ENCODE measurements around the gene ANXA7. TPM values are rescaled to one million over a fixed set of nuclear protein-coding genes. Genes with fewer than 3 reads are reported as not detected.

Gene ANXA7
- total and polyA plus RNA-seq, 8 donors = 63.7 to 118 (median 75.1) TPM

DNA sequence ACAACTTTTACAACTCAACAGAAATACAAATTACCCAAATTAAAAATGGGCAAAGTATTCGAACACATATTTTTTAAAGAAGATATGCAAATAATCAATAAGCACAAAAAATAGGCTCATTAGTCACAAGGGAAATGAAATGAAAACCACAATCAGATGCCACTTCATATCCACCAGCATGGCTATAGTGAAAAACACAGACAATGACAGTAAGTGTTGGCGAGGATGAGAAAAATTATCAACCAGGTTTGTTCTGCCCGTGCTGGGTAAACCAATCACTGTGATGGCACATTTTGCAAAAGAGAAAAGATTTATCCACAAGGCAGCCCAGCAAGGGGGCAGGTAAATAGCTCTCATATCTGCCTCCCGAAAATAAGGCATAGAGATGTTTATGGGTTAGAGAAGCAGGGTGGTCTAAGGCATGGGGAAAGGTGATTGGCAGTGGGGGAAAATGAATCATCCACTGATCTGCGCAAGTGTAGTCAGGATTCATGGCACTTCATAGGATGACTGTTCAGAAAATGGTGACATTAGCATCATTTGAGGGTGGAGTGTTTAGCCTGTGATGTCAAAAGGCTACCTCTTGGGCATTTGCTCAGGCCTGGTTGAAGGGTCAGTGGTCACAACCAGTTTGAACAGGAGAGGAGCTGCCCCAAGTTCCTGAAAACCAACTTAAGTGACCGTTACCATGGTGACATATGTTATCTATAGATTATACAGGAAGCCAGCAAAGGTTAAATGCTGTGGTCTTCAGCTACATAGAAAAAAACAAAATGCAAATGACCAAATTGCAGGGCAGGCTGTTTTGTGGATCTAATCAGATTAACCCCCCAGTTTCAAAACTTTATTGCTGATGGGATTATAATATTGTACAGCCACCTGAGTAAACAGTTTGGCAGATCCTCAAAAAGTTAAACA is 47.2 kb downstream of the ANXA7 start:
- Histone ChIP-seq H3K27ac (no peak overlapping the region), H3K9me3 (no peaks in the 10 kb centered on the region), H3K36me3 (peaks cover 0 to 75% of the 10 kb centered on the region in 2 donors), H3K4me3 (no peak overlapping the region), H3K4me1 (no peaks in the 10 kb centered on the region), H3K27me3 (no peaks in the 10 kb centered on the region)
- TF ChIP-seq, protein P1, sequence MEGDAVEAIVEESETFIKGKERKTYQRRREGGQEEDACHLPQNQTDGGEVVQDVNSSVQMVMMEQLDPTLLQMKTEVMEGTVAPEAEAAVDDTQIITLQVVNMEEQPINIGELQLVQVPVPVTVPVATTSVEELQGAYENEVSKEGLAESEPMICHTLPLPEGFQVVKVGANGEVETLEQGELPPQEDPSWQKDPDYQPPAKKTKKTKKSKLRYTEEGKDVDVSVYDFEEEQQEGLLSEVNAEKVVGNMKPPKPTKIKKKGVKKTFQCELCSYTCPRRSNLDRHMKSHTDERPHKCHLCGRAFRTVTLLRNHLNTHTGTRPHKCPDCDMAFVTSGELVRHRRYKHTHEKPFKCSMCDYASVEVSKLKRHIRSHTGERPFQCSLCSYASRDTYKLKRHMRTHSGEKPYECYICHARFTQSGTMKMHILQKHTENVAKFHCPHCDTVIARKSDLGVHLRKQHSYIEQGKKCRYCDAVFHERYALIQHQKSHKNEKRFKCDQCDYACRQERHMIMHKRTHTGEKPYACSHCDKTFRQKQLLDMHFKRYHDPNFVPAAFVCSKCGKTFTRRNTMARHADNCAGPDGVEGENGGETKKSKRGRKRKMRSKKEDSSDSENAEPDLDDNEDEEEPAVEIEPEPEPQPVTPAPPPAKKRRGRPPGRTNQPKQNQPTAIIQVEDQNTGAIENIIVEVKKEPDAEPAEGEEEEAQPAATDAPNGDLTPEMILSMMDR (IDR thresholded peaks at IDR 0.05) = no peak
- intact Hi-C loops (cut with DNase I) = no loop called here
- DNase-seq (no peak), ATAC-seq (no peak)

DNA sequence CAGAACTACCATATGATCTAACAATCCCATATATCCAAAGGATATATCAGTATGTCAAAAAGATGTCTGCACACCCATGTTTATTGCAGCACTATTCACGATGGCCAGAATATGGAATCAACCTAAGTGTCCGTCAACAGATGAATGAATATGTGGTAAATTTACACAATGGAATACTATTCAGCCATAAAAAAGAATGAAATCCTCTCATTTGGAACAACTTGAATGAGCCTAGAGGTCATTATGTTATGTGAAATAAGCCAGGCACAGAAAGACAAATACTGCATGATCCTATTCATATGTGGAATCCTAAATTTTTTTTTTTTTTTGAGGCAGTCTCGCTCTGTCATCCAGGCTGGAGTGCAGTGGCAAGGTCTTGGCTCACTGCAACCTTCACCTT is 48.9 kb downstream of the ANXA7 start:
- ATAC-seq = no peak
- no peak for DNase-seq
- Histone ChIP-seq H3K36me3 (peaks cover 0 to 58% of the 10 kb centered on the region in 2 donors), H3K27ac (no peak overlapping the region), H3K27me3 (no peaks in the 10 kb centered on the region), H3K4me1 (no peaks in the 10 kb centered on the region), H3K9me3 (no peaks in the 10 kb centered on the region), H3K4me3 (no peak overlapping the region)
- intact Hi-C loops (cut with DNase I) = no loop called here
- TF ChIP-seq, protein P1 (IDR thresholded peaks at IDR 0.05) = no peak

DNA sequence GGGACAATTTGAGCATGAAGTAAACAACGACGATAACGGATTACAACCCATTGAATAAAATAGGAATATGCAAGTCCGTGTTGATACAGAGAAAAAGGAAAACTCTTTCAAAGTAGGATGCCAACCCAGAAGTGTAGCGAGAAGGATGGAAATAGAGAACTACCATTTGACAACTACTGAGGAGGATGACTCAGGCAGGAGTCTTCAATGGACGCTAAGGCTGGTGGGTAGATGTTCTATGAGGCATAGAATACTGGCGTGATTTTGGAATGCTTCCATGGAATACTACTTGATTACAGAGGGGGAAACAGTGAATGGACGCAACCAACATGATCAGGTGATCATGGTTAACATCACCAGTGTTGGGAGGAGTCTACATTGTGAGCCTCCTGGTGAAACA is 54.4 kb downstream of the ANXA7 start:
- Histone ChIP-seq H3K36me3 (peaks cover 0 to 7% of the 10 kb centered on the region in 2 donors), H3K4me3 (no peak overlapping the region), H3K27me3 (no peaks in the 10 kb centered on the region), H3K9me3 (no peaks in the 10 kb centered on the region), H3K4me1 (peaks cover 2 to 12% of the 10 kb centered on the region in 2 donors), H3K27ac (no peak overlapping the region)
- intact Hi-C loops (cut with DNase I) = no loop called here
- DNase-seq = no peak
- TF ChIP-seq, protein P1 (IDR thresholded peaks at IDR 0.05) = no peak
- ATAC-seq = no peak

DNA sequence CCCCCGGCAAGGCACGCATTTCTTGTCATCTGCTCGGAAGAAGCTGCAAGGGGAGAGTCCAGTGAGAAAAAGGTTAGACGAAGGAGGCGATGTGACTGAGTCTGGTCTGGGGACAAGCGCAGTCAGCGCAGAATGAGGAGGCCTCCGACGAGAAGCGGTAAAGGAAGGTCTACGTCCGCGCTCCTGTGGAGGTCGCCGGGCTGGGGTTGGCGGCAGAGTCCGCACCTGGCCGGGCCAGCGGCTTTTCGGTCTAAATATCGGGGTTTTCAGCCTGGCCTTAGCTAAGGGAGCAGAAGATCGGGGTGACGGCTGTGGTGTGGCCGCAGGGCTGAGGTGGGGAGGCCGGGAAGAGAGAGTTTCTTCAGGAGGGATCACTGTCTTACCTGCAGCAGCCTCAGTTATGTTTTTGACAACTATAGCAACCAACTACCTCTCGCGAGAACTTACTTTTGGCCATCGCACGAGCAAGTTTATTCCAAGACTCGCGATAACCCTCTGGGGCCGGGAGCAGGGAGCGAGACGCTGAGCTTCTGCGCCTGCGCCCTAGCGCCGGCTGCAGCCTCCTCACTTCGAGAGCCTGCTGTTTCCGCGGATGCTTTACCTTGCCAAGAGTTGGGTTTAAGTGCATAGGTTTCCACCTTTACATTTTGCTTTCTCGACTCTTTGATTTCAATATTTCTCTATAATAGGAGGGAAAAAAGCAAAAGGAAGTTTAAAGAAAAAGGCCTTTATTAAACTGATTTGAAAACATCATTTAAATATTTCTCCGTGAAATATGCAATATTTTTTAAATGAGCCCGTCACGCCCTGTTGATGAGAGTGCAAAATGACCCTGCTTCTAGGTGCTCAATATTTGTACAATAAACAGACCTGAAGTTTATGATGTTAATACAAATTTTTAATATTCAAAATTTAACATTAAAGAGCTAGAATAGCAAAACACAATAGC is 55.3 kb downstream of the ANXA7 start, which contains the start of gene CFAP70:
Gene CFAP70, minus strand, starts transcription at position 534 of the 949 bp plus-strand sequence. CDS start 4,068 bp downstream, outside the sequence.
- no peaks in the 10 kb centered on the region for H3K36me3 ChIP-seq
- TF ChIP-seq, protein P1 (IDR thresholded peaks at IDR 0.05) = no peak
- no peaks in the 10 kb centered on the region for H3K9me3 ChIP-seq
- peak within 1 kb of the TSS; percentile 59 to 92 for H3K4me3 ChIP-seq
- H3K27me3 ChIP-seq = no peaks in the 10 kb centered on the region
- peak; percentile 92 to 98 (median 94) for DNase-seq
- ATAC-seq = peak; percentile 98
- intact Hi-C loops (cut with DNase I) = no loop called here
- peaks cover 2 to 12% of the 10 kb centered on the region in 2 donors for H3K4me1 ChIP-seq
- peak within 1 kb of the TSS; percentile 47 to 85 for H3K27ac ChIP-seq

Data from left lung (tissue), 10 donors.